T-cell (primary cell): ENCODE measurements around the gene AK5. TPM values are rescaled to one million over a fixed set of nuclear protein-coding genes. Genes with fewer than 3 reads are reported as not detected.

Source experiments
- ATAC-seq, 4 experiments: fragments of 200-7000 bp in 3 of 4; fragments of 150-1000 bp in 1 of 4; cut with Tn5 transposase; replicated peaks in 1 of 4; 1 replicate in 3 of 4; 2 replicates in 1 of 4; pipeline ENCODE4 v1.10.0; 2021; ENCODE audit warnings: moderate library complexity in 3 of 4, mild to moderate bottlenecking in 2 of 4, moderate number of reproducible peaks in 1 of 4
- CTCF ChIA-PET, 2 donors: fragments of 300-600 bp; sonication (Branson Sonifier 250); formaldehyde crosslinking; loops; one replicate each; lab custom pipeline; 2022; ENCODE audit warnings: antibody characterized with exemption in 2 of 2; lab: Charles Lee
- POLR2A ChIA-PET, 2 donors: fragments of 300-600 bp; sonication (Branson Sonifier 250); formaldehyde crosslinking; loops; one replicate each; lab custom pipeline; 2022; ENCODE audit warnings: antibody characterized with exemption in 2 of 2; lab: Charles Lee
- DNase-seq, 35 experiments: peaks; one replicate each; pipeline versions ENCODE4 v3.0.0 to v3.0.0-alpha.2; 2013 to 2023
- H3K27ac ChIP-seq: one replicate; pipeline ENCODE4 v1.5.1; 2013; ENCODE audit warnings: low read length
- H3K27me3 ChIP-seq, 2 experiments: replicated peaks in 1 of 2; 1 replicate in 1 of 2; 2 replicates in 1 of 2; pipeline versions ENCODE4 v1.6.1 to v1.7.0; 2013; ENCODE audit warnings: low read length in 1 of 2, mixed read lengths in 1 of 2; ENCODE audit not compliant: control insufficient read depth in 2 of 2, insufficient read depth in 2 of 2; ENCODE audit errors: extremely low read depth in 1 of 2
- H3K36me3 ChIP-seq, 2 donors: 1 replicate in 1 of 2; 2 replicates in 1 of 2; pipeline versions ENCODE4 v1.6.1 to v1.7.0; 2013; ENCODE audit warnings: low read length in 1 of 2; ENCODE audit not compliant: control insufficient read depth in 2 of 2, insufficient read depth in 1 of 2; ENCODE audit errors: extremely low read depth in 1 of 2
- H3K4me1 ChIP-seq, 2 experiments: 1 replicate in 1 of 2; 2 replicates in 1 of 2; pipeline versions ENCODE4 v1.6.1 to v1.7.0; 2013; ENCODE audit warnings: low read length in 2 of 2, mixed read lengths in 1 of 2; ENCODE audit not compliant: insufficient read depth in 2 of 2, control insufficient read depth in 1 of 2; ENCODE audit errors: extremely low read depth in 1 of 2
- H3K4me3 ChIP-seq, 2 donors: 1 replicate in 1 of 2; 2 replicates in 1 of 2; pipeline versions ENCODE4 v1.5.1 to v1.7.0; 2013; ENCODE audit warnings: mild to moderate bottlenecking in 2 of 2, low read length in 1 of 2, moderate library complexity in 1 of 2; ENCODE audit not compliant: control insufficient read depth in 1 of 2; ENCODE audit errors: extremely low read depth in 1 of 2
- H3K9me3 ChIP-seq: 2 replicates; pipeline ENCODE4 v1.7.0; 2013
- H3K27ac Mint-ChIP-seq, 2 donors: one replicate each; pipeline ENCODE4 v1.8.0; 2020 to 2021; ENCODE audit warnings: mild to moderate bottlenecking in 2 of 2, mixed read lengths in 2 of 2
- H3K27me3 Mint-ChIP-seq, 2 donors: one replicate each; pipeline ENCODE4 v1.8.0; 2021 to 2022; ENCODE audit warnings: mixed read lengths in 2 of 2
- H3K36me3 Mint-ChIP-seq: one replicate; pipeline ENCODE4 v1.8.0; 2021; ENCODE audit warnings: mixed read lengths
- H3K4me1 Mint-ChIP-seq, 3 donors: one replicate each; pipeline ENCODE4 v1.8.0; 2020 to 2022; ENCODE audit warnings: mixed read lengths in 3 of 3, mild to moderate bottlenecking in 1 of 3
- H3K4me3 Mint-ChIP-seq, 3 donors: one replicate each; pipeline ENCODE4 v1.8.0; 2020 to 2022; ENCODE audit warnings: mild to moderate bottlenecking in 3 of 3, mixed read lengths in 3 of 3, moderate library complexity in 3 of 3
- H3K9me3 Mint-ChIP-seq, 3 donors: one replicate each; pipeline ENCODE4 v1.8.0; 2020 to 2022; ENCODE audit warnings: mixed read lengths in 3 of 3
- WGBS: methylation state at CpG from one replicate; pipeline ENCODE4 v1.1.5; 2013; ENCODE audit warnings: missing lambda C conversion rate; ENCODE audit not compliant: insufficient coverage; 5-methylcytosine and 5-hydroxymethylcytosine counted together
- total RNA-seq, 35 experiments: library from RNA in 6 of 35; stranded (reverse) in 6 of 35; fragments of 120-200 nt in 1 of 35; gene quantifications; one replicate each; pipeline versions ENCODE4 v1.2.1 to v1.2.4 and lab custom pipeline; 2013 to 2026

Gene AK5
- total RNA-seq, 5 donors from 2014 or later (not counting 1 experiment from before 2014, with no cell fraction given) = 13.9 to 29.2 (median 26.3) TPM

GRCh38 chr1:77282187-77282865 is 507 bp downstream of the AK5 start:
- CTCF ChIA-PET = no interaction called here
- peaks cover 3% of the 10 kb centered on the region for H3K36me3 Mint-ChIP-seq
- Histone ChIP-seq H3K4me3 (peak overlapping the region; percentile 56 to 94), H3K4me1 (peaks cover 29 to 36% of the 10 kb centered on the region in 2 experiments), H3K9me3 (no peaks in the 10 kb centered on the region), H3K36me3 (no peaks in the 10 kb centered on the region), H3K27me3 (peaks cover 10 to 14% of the 10 kb centered on the region in 2 experiments), H3K27ac (no peak overlapping the region)
- DNase-seq (peak in 29 of 35 experiments; percentile 5 to 55 (median 31)), ATAC-seq (peak; percentile 62 to 76 (median 70))
- peak overlapping the region; percentile 80 to 89 (median 81) for H3K4me3 Mint-ChIP-seq
- H3K27me3 Mint-ChIP-seq = peaks cover 0 to 12% of the 10 kb centered on the region in 2 donors
- 2% methylated on average over 45 of the region's 47 CpGs for WGBS
- H3K9me3 Mint-ChIP-seq = no peaks in the 10 kb centered on the region
- peak overlapping the region; percentile 40 to 77 for H3K27ac Mint-ChIP-seq
- POLR2A ChIA-PET = interaction anchor here in 1 of 2 donors (0.7 kb wide), 1 partner anchor 412 kb away, joined by 3 read pairs; no protein-coding TSS in a partner anchor
- H3K4me1 Mint-ChIP-seq = peaks cover 45 to 61% (median 52%) of the 10 kb centered on the region in 3 donors

DNA sequence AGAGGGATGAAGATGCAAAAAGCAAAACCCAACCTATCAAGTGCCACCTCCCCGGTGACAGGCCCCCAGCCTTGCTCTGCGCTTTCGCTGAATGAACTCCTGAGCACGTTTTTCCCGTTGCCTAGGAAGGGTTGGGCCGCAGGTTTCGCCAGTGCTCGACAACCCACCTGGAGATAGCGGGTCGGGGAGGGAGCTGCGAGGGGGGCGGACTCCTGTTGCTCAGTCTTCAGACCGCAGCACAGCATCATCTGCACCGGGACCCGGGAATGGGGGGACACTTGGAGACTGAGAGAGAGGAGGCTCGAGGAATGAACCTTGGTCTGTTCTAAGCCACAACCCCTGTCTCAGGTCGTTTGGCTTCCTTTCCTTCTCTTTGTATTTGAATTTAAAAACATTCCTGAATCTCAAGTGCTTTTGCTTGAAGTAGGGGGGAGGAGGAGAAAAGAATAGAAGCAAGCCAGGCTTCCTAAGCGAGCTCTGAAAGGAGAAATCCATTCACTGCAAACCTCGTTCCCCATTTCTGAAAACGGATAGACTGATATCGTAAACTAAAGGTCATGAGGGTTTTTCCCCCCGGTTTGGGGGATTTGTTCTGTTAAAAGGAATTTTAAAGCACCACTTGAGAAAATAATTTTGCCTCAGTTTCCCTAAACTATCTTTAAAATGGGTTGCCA is 1.2 kb downstream of the AK5 start:
- peak; percentile 23 to 35 (median 26) for ATAC-seq
- H3K9me3 ChIP-seq = no peaks in the 10 kb centered on the region
- peaks cover 10 to 14% of the 10 kb centered on the region in 2 experiments for H3K27me3 ChIP-seq
- Mint-ChIP-seq H3K4me1 (peaks cover 49 to 68% (median 57%) of the 10 kb centered on the region in 3 donors), H3K9me3 (no peaks in the 10 kb centered on the region), H3K27ac (peak overlapping the region; percentile 47 to 77), H3K4me3 (peak overlapping the region; percentile 80 to 89 (median 81)), H3K27me3 (peaks cover 0 to 12% of the 10 kb centered on the region in 2 donors), H3K36me3 (peaks cover 8% of the 10 kb centered on the region)
- ChIA-PET POLR2A (no interaction called here), CTCF (interaction anchor here in 1 of 2 donors (0.6 kb wide), 1 partner anchor 1123 kb away, joined by 3 read pairs; no protein-coding TSS in a partner anchor)
- no peaks in the 10 kb centered on the region for H3K36me3 ChIP-seq
- H3K4me3 ChIP-seq = peak overlapping the region; percentile 56 to 94
- peak in 12 of 35 experiments; percentile 0 to 30 (median 14) for DNase-seq
- peaks cover 29 to 36% of the 10 kb centered on the region in 2 experiments for H3K4me1 ChIP-seq
- WGBS = 15% methylated on average over 9 of the region's 22 CpGs
- no peak overlapping the region for H3K27ac ChIP-seq

DNA sequence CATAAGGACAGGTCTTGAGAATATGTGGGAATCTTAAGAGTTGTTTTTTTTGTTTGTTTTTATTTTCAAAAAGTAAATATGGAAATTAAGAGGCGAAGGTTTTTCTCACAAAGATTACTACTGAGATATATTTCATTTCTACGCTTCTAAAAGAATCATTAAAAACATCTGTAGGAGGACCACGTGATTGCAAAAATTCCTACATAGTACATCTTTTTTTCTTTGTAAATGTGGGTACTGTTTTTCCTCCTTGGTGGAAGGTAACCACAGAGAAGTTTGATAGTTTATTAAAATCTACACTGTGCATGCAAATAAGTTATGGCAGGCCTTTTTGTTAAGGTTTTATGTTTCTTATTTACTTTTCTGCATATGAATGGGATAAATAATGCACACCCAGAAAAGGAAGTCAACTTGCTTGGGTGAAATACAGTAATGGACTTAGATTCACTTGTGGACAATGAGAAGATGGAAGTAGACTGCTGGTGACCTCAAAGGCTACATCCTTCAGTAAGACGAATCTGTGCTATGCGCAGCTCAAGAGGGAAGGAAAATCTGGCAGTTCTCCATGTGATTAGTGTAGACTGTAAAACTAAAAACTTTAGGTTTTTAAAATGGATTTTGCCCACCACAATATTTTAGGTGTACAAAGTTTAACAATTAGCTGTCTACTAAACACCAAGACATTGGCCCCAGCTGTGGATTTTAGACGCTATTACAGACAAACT is 2.0 kb downstream of the AK5 start:
- no CpG with 5 or more reads among the region's 6 CpGs for WGBS
- no peak overlapping the region for H3K27ac ChIP-seq
- H3K36me3 ChIP-seq = no peaks in the 10 kb centered on the region
- Mint-ChIP-seq H3K4me3 (peak overlapping the region; percentile 80 to 89 (median 81)), H3K27me3 (peaks cover 0 to 12% of the 10 kb centered on the region in 2 donors), H3K9me3 (no peaks in the 10 kb centered on the region), H3K27ac (peak overlapping the region in 1 of 2 donors; percentile 77), H3K36me3 (peaks cover 10% of the 10 kb centered on the region), H3K4me1 (peaks cover 51 to 61% (median 56%) of the 10 kb centered on the region in 3 donors)
- peaks cover 29 to 36% of the 10 kb centered on the region in 2 experiments for H3K4me1 ChIP-seq
- no peak for ATAC-seq
- peaks cover 10 to 14% of the 10 kb centered on the region in 2 experiments for H3K27me3 ChIP-seq
- ChIA-PET CTCF (interaction anchor here (0.5 to 0.6 kb wide), 3 partner anchors 250 to 1124 kb away, joined by 3 to 5 read pairs (median 3); no protein-coding TSS in a partner anchor), POLR2A (no interaction called here)
- no peak for DNase-seq
- H3K4me3 ChIP-seq = peak overlapping the region in 1 of 2 donors; percentile 94
- no peaks in the 10 kb centered on the region for H3K9me3 ChIP-seq

DNA sequence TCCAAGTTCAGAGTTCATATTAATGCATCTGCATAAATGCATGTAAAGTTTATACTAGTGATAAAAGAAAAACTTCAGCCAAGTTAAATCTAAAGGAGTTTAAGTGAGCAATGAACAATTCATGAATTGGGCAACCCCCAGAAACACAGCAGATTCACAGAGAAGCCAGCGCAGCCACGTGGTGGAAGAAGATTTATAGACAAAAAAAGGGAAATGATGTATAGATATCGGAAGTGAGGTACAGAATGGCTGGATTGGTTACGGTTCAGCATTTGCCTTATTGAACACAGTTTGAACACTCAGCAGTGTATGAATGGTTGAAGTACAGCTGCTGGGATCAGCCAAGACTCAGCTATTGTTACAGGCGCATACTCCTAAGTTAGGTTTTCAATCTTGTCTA is 5.7 kb downstream of the AK5 start:
- peaks cover 28 to 37% (median 34%) of the 10 kb centered on the region in 3 donors for H3K4me1 Mint-ChIP-seq
- no peak overlapping the region for H3K4me3 ChIP-seq
- CTCF ChIA-PET = no interaction called here
- POLR2A ChIA-PET = no interaction called here
- H3K4me1 ChIP-seq = peaks cover 7 to 9% of the 10 kb centered on the region in 2 experiments
- no peak for ATAC-seq
- no peaks in the 10 kb centered on the region for H3K9me3 ChIP-seq
- H3K36me3 Mint-ChIP-seq = peaks cover 10% of the 10 kb centered on the region
- 79% methylated on average over 3 of the region's 5 CpGs for WGBS
- no peak overlapping the region for H3K27ac ChIP-seq
- H3K27me3 Mint-ChIP-seq = peaks cover 0 to 6% of the 10 kb centered on the region in 2 donors
- H3K27ac Mint-ChIP-seq = no peak overlapping the region
- H3K36me3 ChIP-seq = peaks cover 0 to 3% of the 10 kb centered on the region in 2 donors
- DNase-seq = no peak
- H3K9me3 Mint-ChIP-seq = no peaks in the 10 kb centered on the region
- H3K27me3 ChIP-seq = peaks cover 5 to 7% of the 10 kb centered on the region in 2 experiments
- no peak overlapping the region for H3K4me3 Mint-ChIP-seq

DNA sequence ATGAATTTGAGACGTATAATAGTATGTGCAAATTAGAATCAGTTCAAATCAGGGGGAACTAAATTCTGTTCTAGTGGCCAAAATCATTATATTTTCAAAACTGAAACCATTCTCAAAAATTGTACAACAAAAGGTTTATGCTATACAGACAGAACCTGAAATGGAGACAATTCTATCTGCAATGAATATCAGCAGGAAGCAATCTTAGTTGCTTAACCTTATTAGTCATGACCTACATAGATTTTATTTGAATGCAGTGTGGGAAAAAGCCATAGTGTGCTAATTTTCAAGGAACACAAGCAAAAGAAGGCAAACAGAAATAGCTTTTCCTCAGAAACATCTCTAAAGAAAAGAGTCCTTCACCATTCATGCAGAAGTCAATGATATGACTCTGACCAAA is 6.5 kb downstream of the AK5 start:
- ChIA-PET CTCF (no interaction called here), POLR2A (no interaction called here)
- H3K9me3 Mint-ChIP-seq = no peaks in the 10 kb centered on the region
- no peaks in the 10 kb centered on the region for H3K9me3 ChIP-seq
- H3K27me3 Mint-ChIP-seq = peaks cover 0 to 5% of the 10 kb centered on the region in 2 donors
- no CpG with 5 or more reads among the region's 1 CpG for WGBS
- H3K4me3 Mint-ChIP-seq = no peak overlapping the region
- peaks cover 24 to 31% (median 30%) of the 10 kb centered on the region in 3 donors for H3K4me1 Mint-ChIP-seq
- no peak overlapping the region for H3K27ac ChIP-seq
- ATAC-seq = no peak
- H3K27ac Mint-ChIP-seq = no peak overlapping the region
- no peak for DNase-seq
- no peak overlapping the region for H3K4me3 ChIP-seq
- H3K27me3 ChIP-seq = peaks cover 0 to 2% of the 10 kb centered on the region in 2 experiments
- peaks cover 0 to 4% of the 10 kb centered on the region in 2 donors for H3K36me3 ChIP-seq
- H3K36me3 Mint-ChIP-seq = peaks cover 10% of the 10 kb centered on the region
- H3K4me1 ChIP-seq = peaks cover 0 to 6% of the 10 kb centered on the region in 2 experiments

- ATAC-seq = no peak
- no peak overlapping the region for H3K27ac Mint-ChIP-seq
- Histone ChIP-seq H3K4me1 (no peaks in the 10 kb centered on the region), H3K9me3 (no peaks in the 10 kb centered on the region), H3K36me3 (peaks cover 0 to 4% of the 10 kb centered on the region in 2 donors), H3K27me3 (no peaks in the 10 kb centered on the region), H3K27ac (no peak overlapping the region), H3K4me3 (no peak overlapping the region)
- peaks cover 16% of the 10 kb centered on the region for H3K36me3 Mint-ChIP-seq
- no peaks in the 10 kb centered on the region for H3K27me3 Mint-ChIP-seq
- ChIA-PET CTCF (no interaction called here), POLR2A (interaction anchor here in 1 of 2 donors (1.0 kb wide), 1 partner anchor 131 kb away, joined by 3 read pairs; no protein-coding TSS in a partner anchor)
- H3K4me1 Mint-ChIP-seq = peaks cover 7 to 11% (median 10%) of the 10 kb centered on the region in 3 donors
- H3K9me3 Mint-ChIP-seq = no peaks in the 10 kb centered on the region
- H3K4me3 Mint-ChIP-seq = no peak overlapping the region
- no peak for DNase-seq
Observed at GRCh38 chr1:77290576-77290975, 8.8 kb downstream of the AK5 start.
